BE2C (cell line): ENCODE data around the gene GOPC.

Experiments
- DNase-seq: peaks from one replicate; pipeline ENCODE4 v3.0.0-alpha.2; 2020
- H3K27me3 ChIP-seq: fragments of 250-450 bp; sonication (Bioruptor Pico); 2 replicates; pipeline ENCODE4 v1.5.1; 2020; ENCODE audit warnings: mild to moderate bottlenecking
- H3K36me3 ChIP-seq: fragments of 250-450 bp; sonication (Bioruptor Pico); 2 replicates; pipeline ENCODE4 v1.5.1; 2020; ENCODE audit warnings: mild to moderate bottlenecking
- H3K4me1 ChIP-seq: fragments of 250-450 bp; sonication (Bioruptor Pico); 2 replicates; pipeline ENCODE4 v1.5.1; 2020
- H3K4me3 ChIP-seq: 2 replicates; pipeline ENCODE4 v1.5.1; 2011; ENCODE audit warnings: low read depth, low read length
- H3K9me3 ChIP-seq: fragments of 250-450 bp; sonication (Bioruptor Pico); 2 replicates; pipeline ENCODE4 v1.5.1; 2020
- CTCF ChIP-seq: IDR thresholded peaks from 2 replicates; pipeline ENCODE4 v1.5.1; 2012; ENCODE audit warnings: mild to moderate bottlenecking, low read depth, low read length

GOPC gene

GRCh38 chr6:117600008-117600743, 2.1 kb downstream of the GOPC start:
- Histone ChIP-seq H3K36me3 (peaks cover 16% of the 10 kb centered on the region), H3K9me3 (no peaks in the 10 kb centered on the region), H3K27me3 (no peaks in the 10 kb centered on the region), H3K4me3 (peak overlapping the region; percentile 83), H3K4me1 (no peaks in the 10 kb centered on the region)
- no peak for TF ChIP-seq CTCF
- DNase-seq: no peak

- Histone ChIP-seq H3K4me1 (no peaks in the 10 kb centered on the region), H3K4me3 (no peak overlapping the region), H3K36me3 (peaks cover 16% of the 10 kb centered on the region), H3K9me3 (no peaks in the 10 kb centered on the region), H3K27me3 (no peaks in the 10 kb centered on the region)
- TF ChIP-seq CTCF: no peak
- no peak for DNase-seq
Observed at GRCh38 chr6:117597755-117598154, 4.6 kb downstream of the GOPC start.

GRCh38 chr6:117595099-117595923, 7.0 kb downstream of the GOPC start:
- no peaks in the 10 kb centered on the region for H3K27me3 ChIP-seq
- DNase-seq: no peak

GRCh38 chr6:117592983-117593759, 9.1 kb downstream of the GOPC start:
- no peaks in the 10 kb centered on the region for H3K27me3 ChIP-seq
- no peaks in the 10 kb centered on the region for H3K9me3 ChIP-seq
- no peak for DNase-seq
- H3K36me3 ChIP-seq: peaks cover 31% of the 10 kb centered on the region
- no peaks in the 10 kb centered on the region for H3K4me1 ChIP-seq
- no peak for TF ChIP-seq CTCF
- H3K4me3 ChIP-seq: no peak overlapping the region

More at GRCh38 chr6:117595099-117595923, 7.0 kb downstream of the GOPC start:
- H3K36me3 ChIP-seq: peaks cover 23% of the 10 kb centered on the region
- TF ChIP-seq CTCF: no peak
- H3K4me3 ChIP-seq: no peak overlapping the region
- no peaks in the 10 kb centered on the region for H3K4me1 ChIP-seq
- no peaks in the 10 kb centered on the region for H3K9me3 ChIP-seq

- H3K36me3 ChIP-seq: peaks cover 22% of the 10 kb centered on the region
- no peak for TF ChIP-seq CTCF
Observed at GRCh38 chr6:117591405-117591804, 10.9 kb downstream of the GOPC start.

More at GRCh38 chr6:117591405-117591804, 10.9 kb downstream of the GOPC start:
- Histone ChIP-seq H3K4me1 (no peaks in the 10 kb centered on the region), H3K9me3 (no peaks in the 10 kb centered on the region), H3K4me3 (no peak overlapping the region), H3K27me3 (no peaks in the 10 kb centered on the region)
- no peak for DNase-seq
